H9 (cell line): ENCODE results near the gene SLC25A24. TPM values are rescaled to one million over a fixed set of nuclear protein-coding genes. Genes with fewer than 3 reads are reported as not detected.

Experiments
- DNase-seq: peaks from one replicate; pipeline ENCODE4 v3.0.0-alpha.2; 2017
- H2AFZ ChIP-seq: one replicate; pipeline ENCODE4 v1.6.1; 2013; ENCODE audit warnings: mild to moderate bottlenecking, low read length, control low read depth, moderate library complexity
- H2AK5ac ChIP-seq: 2 replicates; pipeline ENCODE4 v1.6.1; 2013; ENCODE audit warnings: low read length, control low read depth, mixed read lengths; ENCODE audit not compliant: insufficient read length
- H2BK120ac ChIP-seq: one replicate; pipeline ENCODE4 v1.6.1; 2013; ENCODE audit warnings: low read depth, mild to moderate bottlenecking, low read length, control low read depth, inconsistent platforms; ENCODE audit not compliant: poor library complexity, severe bottlenecking
- H2BK12ac ChIP-seq: 2 replicates; pipeline ENCODE4 v1.6.1; 2013; ENCODE audit warnings: low read length, control low read depth, mixed read lengths, low read depth; ENCODE audit not compliant: insufficient read length
- H2BK15ac ChIP-seq: 2 replicates; pipeline ENCODE4 v1.6.1; 2013; ENCODE audit warnings: low read depth, low read length, control low read depth
- H2BK20ac ChIP-seq: one replicate; pipeline ENCODE4 v1.6.1; 2013; ENCODE audit warnings: low read depth, mild to moderate bottlenecking, low read length, control low read depth, inconsistent platforms; ENCODE audit not compliant: poor library complexity, severe bottlenecking
- H2BK5ac ChIP-seq: 2 replicates; pipeline ENCODE4 v1.6.1; 2013; ENCODE audit warnings: low read length, control low read depth, mixed read lengths; ENCODE audit not compliant: insufficient read length
- H3K14ac ChIP-seq: 2 replicates; pipeline ENCODE4 v1.6.1; 2013; ENCODE audit warnings: low read length, control low read depth; ENCODE audit not compliant: insufficient read depth
- H3K18ac ChIP-seq: 2 replicates; pipeline ENCODE4 v1.6.1; 2013; ENCODE audit warnings: low read depth, mild to moderate bottlenecking, mixed read lengths, low read length, control low read depth; ENCODE audit not compliant: insufficient read length
- H3K23ac ChIP-seq: 2 replicates; pipeline ENCODE4 v1.6.1; 2013; ENCODE audit warnings: low read length, control low read depth, mixed read lengths, low read depth; ENCODE audit not compliant: insufficient read length
- H3K23me2 ChIP-seq: 2 replicates; pipeline ENCODE4 v1.6.1; 2013; ENCODE audit warnings: low read depth, mild to moderate bottlenecking, mixed read lengths, low read length, control low read depth; ENCODE audit not compliant: insufficient read length, poor library complexity, severe bottlenecking
- H3K27ac ChIP-seq: 2 replicates; pipeline ENCODE4 v1.5.1; 2013; ENCODE audit warnings: low read length, control low read depth, mixed read lengths, low read depth; ENCODE audit not compliant: insufficient read length
- H3K27me3 ChIP-seq: 2 replicates; pipeline ENCODE4 v1.6.1; 2013; ENCODE audit warnings: low read length, control low read depth, inconsistent platforms; ENCODE audit not compliant: insufficient read depth
- H3K4ac ChIP-seq: 2 replicates; pipeline ENCODE4 v1.6.1; 2013; ENCODE audit warnings: low read depth, mild to moderate bottlenecking, control low read depth, inconsistent platforms, low read length, moderate library complexity
- H3K4me1 ChIP-seq: 2 replicates; pipeline ENCODE4 v1.6.1; 2013; ENCODE audit warnings: low read length, control low read depth, inconsistent platforms; ENCODE audit not compliant: insufficient read depth
- H3K4me2 ChIP-seq: 2 replicates; pipeline ENCODE4 v1.6.1; 2013; ENCODE audit warnings: low read length, control low read depth, mixed read lengths; ENCODE audit not compliant: insufficient read length, insufficient read depth
- H3K56ac ChIP-seq: 2 replicates; pipeline ENCODE4 v1.6.1; 2013; ENCODE audit warnings: low read depth, mild to moderate bottlenecking, mixed read lengths, low read length, control low read depth; ENCODE audit not compliant: insufficient read length
- H3K79me1 ChIP-seq: 2 replicates; pipeline ENCODE4 v1.6.1; 2013; ENCODE audit warnings: low read depth, mild to moderate bottlenecking, moderate library complexity, low read length, control low read depth, inconsistent platforms; ENCODE audit not compliant: insufficient read depth, poor library complexity, severe bottlenecking
- H3K79me2 ChIP-seq: 2 replicates; pipeline ENCODE4 v1.6.1; 2013; ENCODE audit warnings: low read length, control low read depth, inconsistent platforms; ENCODE audit not compliant: insufficient read depth
- H3K9ac ChIP-seq: 2 replicates; pipeline ENCODE4 v1.6.1; 2013; ENCODE audit warnings: low read length, control low read depth, mixed read lengths; ENCODE audit not compliant: insufficient read length; ENCODE audit errors: extremely low read depth
- H3K9me3 ChIP-seq: one replicate; pipeline ENCODE4 v1.6.1; 2013; ENCODE audit warnings: low read depth, low read length, inconsistent platforms; ENCODE audit not compliant: control insufficient read depth
- H3T11ph ChIP-seq: one replicate; pipeline ENCODE4 v1.6.1; 2013; ENCODE audit warnings: mild to moderate bottlenecking, low read length, control low read depth, inconsistent platforms
- H4K20me1 ChIP-seq: one replicate; pipeline ENCODE4 v1.6.1; 2013; ENCODE audit not compliant: control insufficient read depth, insufficient read length, insufficient read depth
- H4K5ac ChIP-seq: 2 replicates; pipeline ENCODE4 v1.6.1; 2013; ENCODE audit warnings: low read depth, mild to moderate bottlenecking, mixed read lengths, low read length, control low read depth; ENCODE audit not compliant: insufficient read length
- H4K8ac ChIP-seq: replicated peaks from 2 replicates; pipeline ENCODE4 v1.6.1; 2013; ENCODE audit warnings: low read length, control low read depth, mixed read lengths, low read depth; ENCODE audit not compliant: insufficient read length
- H4K91ac ChIP-seq: 2 replicates; pipeline ENCODE4 v1.6.1; 2013; ENCODE audit warnings: low read depth, mild to moderate bottlenecking, moderate library complexity, mixed read lengths, low read length, control low read depth; ENCODE audit not compliant: insufficient read length
- H3K27ac Mint-ChIP-seq, 3 experiments: 2 replicates in 2 of 3; 3 replicates in 1 of 3; pipeline ENCODE4 v1.8.0; 2020 to 2021; ENCODE audit warnings: mixed read lengths in 3 of 3, mild to moderate bottlenecking in 1 of 3, moderate library complexity in 1 of 3
- H3K27me3 Mint-ChIP-seq: 2 replicates; pipeline ENCODE4 v1.8.0; 2021; ENCODE audit warnings: low read depth, mild to moderate bottlenecking, moderate library complexity, mixed read lengths
- H3K36me3 Mint-ChIP-seq, 3 experiments: 2 replicates in 2 of 3; 3 replicates in 1 of 3; pipeline ENCODE4 v1.8.0; 2020 to 2021; ENCODE audit warnings: low read depth in 3 of 3, mixed read lengths in 3 of 3; ENCODE audit not compliant: insufficient read depth in 1 of 3
- H3K4me1 Mint-ChIP-seq, 2 experiments: 2 replicates each; pipeline ENCODE4 v1.8.0; 2020; ENCODE audit warnings: mixed read lengths in 2 of 2
- H3K4me3 Mint-ChIP-seq, 2 experiments: 2 replicates in 1 of 2; 3 replicates in 1 of 2; pipeline ENCODE4 v1.8.0; 2020 to 2021; ENCODE audit warnings: mild to moderate bottlenecking in 2 of 2, mixed read lengths in 2 of 2, moderate library complexity in 1 of 2
- H3K9me3 Mint-ChIP-seq, 2 experiments: 2 replicates in 1 of 2; 3 replicates in 1 of 2; pipeline ENCODE4 v1.8.0; 2020; ENCODE audit warnings: mild to moderate bottlenecking in 2 of 2, mixed read lengths in 2 of 2, moderate library complexity in 1 of 2
- CTCF ChIP-seq: fragments of 200-600 bp; sonication (generic); conservative IDR thresholded peaks from 3 replicates; pipeline ENCODE4 v1.8.0; 2021; ENCODE audit warnings: antibody characterized with exemption, mild to moderate bottlenecking
- WGBS: extraction: QIAGEN DNeasy Blood & Tissue Kit; methylation state at CpG from one replicate; pipeline ENCODE4 v1.1.7; 2013; ENCODE audit warnings: missing lambda C conversion rate, low lambda C conversion rate, mixed read lengths; ENCODE audit not compliant: insufficient read length; ENCODE audit errors: extremely low coverage; 5-methylcytosine and 5-hydroxymethylcytosine counted together
- total RNA-seq: library from RNA; stranded (reverse); gene quantifications from 2 replicates; pipeline ENCODE4 v1.2.1, GENCODE V29; 2021

Gene SLC25A24
- total RNA-seq, 1 experiment from 2014 or later: 35.1 TPM

- H2AK5ac ChIP-seq: no peak overlapping the region
- H3K23me2 ChIP-seq: no peaks in the 10 kb centered on the region
- no peak overlapping the region for H4K5ac ChIP-seq
- Mint-ChIP-seq H3K4me3 (no peak overlapping the region), H3K9me3 (peaks cover 0 to 3% of the 10 kb centered on the region in 2 experiments; a peak in 3 of 5 replicates), H3K27me3 (no peaks in the 10 kb centered on the region), H3K4me1 (no peaks in the 10 kb centered on the region), H3K27ac (no peak overlapping the region), H3K36me3 (peaks cover 6 to 68% (median 42%) of the 10 kb centered on the region in 3 experiments)
- no peaks in the 10 kb centered on the region for H3K9me3 ChIP-seq
- no peaks in the 10 kb centered on the region for H3K79me1 ChIP-seq
- WGBS: no CpG with 5 or more reads among the region's 1 CpG
- no peak overlapping the region for H2BK15ac ChIP-seq
- no peak overlapping the region for H4K91ac ChIP-seq
- H3K18ac ChIP-seq: no peak overlapping the region
- no peak overlapping the region for H3K4ac ChIP-seq
- no peaks in the 10 kb centered on the region for H3K27me3 ChIP-seq
- no peak overlapping the region for H3K9ac ChIP-seq
- no peaks in the 10 kb centered on the region for H3K79me2 ChIP-seq
- H3K4me2 ChIP-seq: no peak overlapping the region
- no peak overlapping the region for H2BK120ac ChIP-seq
- no peak overlapping the region for H3K14ac ChIP-seq
- no peak overlapping the region for H3K23ac ChIP-seq
- H3K56ac ChIP-seq: no peak overlapping the region
- no peak for TF ChIP-seq CTCF
- no peak overlapping the region for H2BK20ac ChIP-seq
- no peak overlapping the region for H2BK5ac ChIP-seq
- no peaks in the 10 kb centered on the region for H4K20me1 ChIP-seq
- no peak overlapping the region for H3K27ac ChIP-seq
- DNase-seq: no peak
- H2AFZ ChIP-seq: no peak overlapping the region
- H3T11ph ChIP-seq: no peak overlapping the region
- H4K8ac ChIP-seq: no peak overlapping the region
- no peaks in the 10 kb centered on the region for H3K4me1 ChIP-seq
- no peak overlapping the region for H2BK12ac ChIP-seq
These were observed 59.2 kb downstream of the SLC25A24 start for GRCh38 chr1:108140936-108141335.
